GF-D8 (cell line): ENCODE results near the gene SH3GL3.

Experiments used
- DNase-seq: peaks from one replicate; lab custom pipeline; 2025; lab: John Stamatoyannopoulos, UW

The SH3GL3 gene

GRCh38 chr15:83613714-83614113 is 166.6 kb downstream of the SH3GL3 start:
- no peak for DNase-seq

GRCh38 chr15:83616840-83617239 is 169.7 kb downstream of the SH3GL3 start:
- no peak for DNase-seq

GRCh38 chr15:83626171-83626802 is 179.1 kb downstream of the SH3GL3 start:
- no peak for DNase-seq

- DNase-seq: no peak
Measured at GRCh38 chr15:83631534-83631933, 184.4 kb downstream of the SH3GL3 start.

GRCh38 chr15:83643201-83643600 is 196.1 kb downstream of the SH3GL3 start:
- DNase-seq: no peak

- DNase-seq: no peak
Measured at GRCh38 chr15:83644439-83644838, 197.3 kb downstream of the SH3GL3 start.

- no peak for DNase-seq
Measured at GRCh38 chr15:83650831-83651230, 203.7 kb downstream of the SH3GL3 start.

- DNase-seq: no peak
Measured at GRCh38 chr15:83651541-83651940, 204.4 kb downstream of the SH3GL3 start.

GRCh38 chr15:83652626-83653204 is 205.6 kb downstream of the SH3GL3 start:
- no peak for DNase-seq

- no peak for DNase-seq
Measured at GRCh38 chr15:83653288-83653638, 206.1 kb downstream of the SH3GL3 start.

GRCh38 chr15:83653639-83654378 is 206.7 kb downstream of the SH3GL3 start, which contains the start of gene ADAMTSL3:
Gene ADAMTSL3 (plus strand): TSS chr15:83654123. CDS start chr15:83655762, 1,639 bp downstream.
- no peak for DNase-seq

GRCh38 chr15:83654379-83655236 is 207.5 kb downstream of the SH3GL3 start:
- DNase-seq: no peak

- DNase-seq: no peak
Measured at GRCh38 chr15:83655237-83655616, 208.1 kb downstream of the SH3GL3 start.

- DNase-seq: no peak
Measured at GRCh38 chr15:83656192-83656591, 209.1 kb downstream of the SH3GL3 start.

- no peak for DNase-seq
Measured at GRCh38 chr15:83656943-83657528, 209.9 kb downstream of the SH3GL3 start.

GRCh38 chr15:83657549-83657948 is 210.4 kb downstream of the SH3GL3 start:
- DNase-seq: no peak

GRCh38 chr15:83658430-83659416 is 211.6 kb downstream of the SH3GL3 start:
- no peak for DNase-seq

GRCh38 chr15:83659417-83659812 is 212.3 kb downstream of the SH3GL3 start:
- no peak for DNase-seq

- no peak for DNase-seq
Measured at GRCh38 chr15:83665480-83665879, 218.3 kb downstream of the SH3GL3 start.
